ENCODE measurements around the gene PROM2. TPM values are rescaled to one million over a fixed set of nuclear protein-coding genes. Genes with fewer than 3 reads are reported as not detected.

PROM2 gene
- polyA plus RNA-seq, 4 donors, result 26.7 to 51.8 (median 33.6) TPM

GRCh38 chr2:95319481-95320343 lies 45.5 kb downstream of the PROM2 start:
- no peak for DNase-seq (ENCODE audit: low read depth in 4 of 4, low spot score in 2 of 4)

GRCh38 chr2:95320344-95320712 lies 46.1 kb downstream of the PROM2 start:
- DNase-seq (ENCODE audit: low read depth in 4 of 4, low spot score in 2 of 4), result no peak

- DNase-seq (ENCODE audit: low read depth in 4 of 4, low spot score in 2 of 4), result no peak
Observed at GRCh38 chr2:95320986-95321767, 46.9 kb downstream of the PROM2 start.

- DNase-seq (ENCODE audit: low read depth in 4 of 4, low spot score in 2 of 4), result no peak
Observed at GRCh38 chr2:95323347-95324155, 49.3 kb downstream of the PROM2 start.

- no peak for DNase-seq (ENCODE audit: low read depth in 4 of 4, low spot score in 2 of 4)
Observed at GRCh38 chr2:95325026-95325425, 50.8 kb downstream of the PROM2 start.

GRCh38 chr2:95325590-95326432 lies 51.6 kb downstream of the PROM2 start:
- DNase-seq (ENCODE audit: low read depth in 4 of 4, low spot score in 2 of 4), result no peak

- no peak for DNase-seq (ENCODE audit: low read depth in 4 of 4, low spot score in 2 of 4)
Observed at GRCh38 chr2:95326433-95327140, 52.3 kb downstream of the PROM2 start.

- no peak for DNase-seq (ENCODE audit: low read depth in 4 of 4, low spot score in 2 of 4)
Observed at GRCh38 chr2:95327861-95328260, 53.6 kb downstream of the PROM2 start.

- no peak for DNase-seq (ENCODE audit: low read depth in 4 of 4, low spot score in 2 of 4)
Observed at GRCh38 chr2:95328358-95329125, 54.3 kb downstream of the PROM2 start.

- DNase-seq (ENCODE audit: low read depth in 4 of 4, low spot score in 2 of 4), result no peak
Observed at GRCh38 chr2:95329401-95329800, 55.2 kb downstream of the PROM2 start.

GRCh38 chr2:95329891-95330793 lies 55.9 kb downstream of the PROM2 start:
- DNase-seq (ENCODE audit: low read depth in 4 of 4, low spot score in 2 of 4), result no peak

- no peak for DNase-seq (ENCODE audit: low read depth in 4 of 4, low spot score in 2 of 4)
Observed at GRCh38 chr2:95330794-95331338, 56.6 kb downstream of the PROM2 start.

- no peak for DNase-seq (ENCODE audit: low read depth in 4 of 4, low spot score in 2 of 4)
Observed at GRCh38 chr2:95331606-95332005, 57.4 kb downstream of the PROM2 start.

GRCh38 chr2:95332036-95332435 lies 57.8 kb downstream of the PROM2 start:
- no peak for DNase-seq (ENCODE audit: low read depth in 4 of 4, low spot score in 2 of 4)

- DNase-seq (ENCODE audit: low read depth in 4 of 4, low spot score in 2 of 4), result no peak
Observed at GRCh38 chr2:95333056-95333455, 58.8 kb downstream of the PROM2 start.

- DNase-seq (ENCODE audit: low read depth in 4 of 4, low spot score in 2 of 4), result peak; percentile 59 to 88 (median 74)
Observed at GRCh38 chr2:95333888-95334338, 59.7 kb downstream of the PROM2 start.

- DNase-seq (ENCODE audit: low read depth in 4 of 4, low spot score in 2 of 4), result no peak
Observed at GRCh38 chr2:95334916-95335641, 60.8 kb downstream of the PROM2 start.
